ENCODE measurements around the gene ARHGAP19.
"Not testable (repeated sequence)": the region's sequence is repeated elsewhere in the genome, so short reads cannot be mapped to it uniquely, and the experiment has no call there.

The ARHGAP19 gene

DNA sequence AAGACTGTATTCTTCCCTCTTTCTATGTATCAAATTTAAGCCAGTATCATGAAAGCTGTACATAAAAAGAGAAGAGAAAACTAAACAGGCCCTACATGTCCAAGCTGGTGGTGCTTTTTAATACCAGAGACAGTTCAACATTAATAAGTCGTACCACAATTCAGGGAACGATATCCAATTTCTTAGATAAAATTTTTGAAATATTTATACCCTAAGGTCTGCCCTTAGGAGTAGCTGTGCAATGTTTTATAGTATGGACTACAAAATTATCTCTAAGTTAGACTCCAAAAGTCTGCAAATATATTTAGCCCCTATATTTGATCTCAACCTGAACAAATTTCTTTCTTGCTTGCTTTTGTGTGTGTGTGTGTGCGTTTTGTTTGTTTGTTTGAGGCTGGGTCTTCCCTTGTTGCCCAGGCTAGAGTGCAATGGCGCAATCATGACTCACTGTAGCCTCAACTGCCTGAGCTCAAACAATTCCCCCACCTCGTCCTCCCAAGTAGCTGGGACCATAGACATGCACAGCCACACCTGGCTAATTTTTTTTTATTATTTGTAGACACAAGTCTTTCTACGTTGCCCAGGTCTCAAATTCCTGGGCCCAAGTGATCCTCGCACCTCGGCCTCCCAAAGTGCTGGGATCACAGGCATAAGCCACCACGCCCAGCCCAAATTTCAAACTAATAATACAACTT, 13.2 kb downstream of the ARHGAP19 start:
- DNase-seq: no peak

GRCh38 chr10:97278491-97278989, 13.9 kb downstream of the ARHGAP19 start:
- DNase-seq: no peak

DNA sequence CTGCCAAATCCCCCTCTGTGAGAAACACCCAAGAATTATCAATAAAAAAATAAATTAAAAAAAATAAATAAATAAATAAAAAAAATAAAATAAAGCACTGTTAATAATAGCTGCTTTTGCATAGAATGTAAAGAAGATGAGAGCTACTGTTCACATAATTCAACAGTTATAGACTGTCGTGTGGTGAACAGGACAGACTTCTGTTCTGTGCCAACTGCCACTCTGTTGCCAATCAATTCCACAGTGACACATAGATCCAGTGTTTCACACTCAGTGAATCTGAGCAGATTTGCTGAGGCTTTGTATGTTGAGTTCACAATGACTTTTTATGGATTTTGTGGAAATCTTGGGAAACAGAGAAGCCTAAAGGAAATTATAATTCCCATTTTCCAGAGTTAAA, 14.9 kb downstream of the ARHGAP19 start:
- no peak for DNase-seq

- DNase-seq: no peak
These were observed 17.6 kb downstream of the ARHGAP19 start for GRCh38 chr10:97274828-97275227.

- DNase-seq: no peak
These were observed 18.7 kb downstream of the ARHGAP19 start for GRCh38 chr10:97273700-97274099.

DNA sequence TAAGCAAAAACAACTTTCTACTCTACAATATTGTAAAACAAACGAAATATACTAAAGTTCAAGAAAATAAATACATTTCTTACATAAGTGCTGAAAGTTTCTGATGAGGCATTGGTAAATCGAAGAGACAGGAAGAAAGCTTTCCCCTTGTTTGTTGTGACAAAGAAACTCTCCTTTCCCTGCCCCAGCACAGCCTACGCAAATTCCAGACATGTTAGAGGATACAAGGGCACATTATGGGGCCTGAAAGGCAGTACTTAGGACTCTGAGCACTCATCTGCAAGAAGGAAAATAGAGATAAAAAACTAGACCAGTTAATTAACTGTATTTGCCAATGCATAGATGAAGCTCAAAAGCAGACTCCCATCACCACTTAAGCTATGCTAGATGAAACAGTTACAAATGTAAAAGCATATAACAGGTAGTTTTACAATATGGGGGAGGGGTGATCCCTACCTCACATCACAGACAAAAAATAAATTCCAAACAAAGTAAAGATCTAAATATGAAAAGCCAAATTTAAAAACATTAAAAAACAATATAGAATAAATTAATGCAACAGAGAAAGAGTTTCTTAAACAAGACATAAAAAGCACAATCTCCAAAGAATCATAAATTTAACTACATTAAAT, 21.8 kb downstream of the ARHGAP19 start:
- DNase-seq: no peak

DNA sequence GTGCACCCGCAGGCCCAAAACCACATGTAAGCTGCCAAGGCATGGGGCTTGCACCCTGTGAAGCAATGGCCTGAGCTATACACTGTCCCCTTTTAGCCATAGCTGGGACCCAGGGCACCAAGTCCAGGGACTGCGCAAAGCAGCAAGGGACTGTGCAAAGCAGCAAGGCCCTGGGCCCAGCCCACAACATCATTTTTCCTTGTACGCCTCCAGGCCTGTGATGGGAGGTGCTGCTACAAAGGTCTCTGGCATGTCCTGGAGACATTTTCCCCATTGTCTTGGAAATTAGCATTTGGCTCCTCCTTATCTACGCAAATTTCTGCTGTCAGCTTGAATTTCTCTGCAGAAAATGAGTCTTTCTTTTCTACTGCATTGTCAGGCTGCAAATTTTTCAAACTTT, 24.8 kb downstream of the ARHGAP19 start:
- no peak for DNase-seq

DNA sequence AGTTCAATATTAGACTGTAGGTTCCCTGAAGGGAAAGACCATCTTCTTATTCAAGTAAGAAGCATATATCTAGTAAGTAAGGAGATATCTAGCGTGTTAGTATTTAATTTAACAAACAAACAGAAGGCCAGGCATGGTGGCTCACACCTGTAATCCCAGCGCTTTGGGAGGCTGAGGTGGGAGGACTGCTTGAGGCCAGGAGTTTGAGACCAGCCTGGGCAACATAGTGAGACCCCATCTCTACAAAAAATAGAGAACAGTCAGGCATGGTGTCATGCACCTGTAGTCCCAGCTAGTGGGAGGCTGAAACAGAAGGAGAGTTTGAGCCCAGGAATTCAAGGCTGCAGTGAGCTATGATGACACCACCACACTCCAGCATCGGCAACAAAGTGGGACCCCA, 27.3 kb downstream of the ARHGAP19 start:
- not testable (repeated sequence) for DNase-seq

DNA sequence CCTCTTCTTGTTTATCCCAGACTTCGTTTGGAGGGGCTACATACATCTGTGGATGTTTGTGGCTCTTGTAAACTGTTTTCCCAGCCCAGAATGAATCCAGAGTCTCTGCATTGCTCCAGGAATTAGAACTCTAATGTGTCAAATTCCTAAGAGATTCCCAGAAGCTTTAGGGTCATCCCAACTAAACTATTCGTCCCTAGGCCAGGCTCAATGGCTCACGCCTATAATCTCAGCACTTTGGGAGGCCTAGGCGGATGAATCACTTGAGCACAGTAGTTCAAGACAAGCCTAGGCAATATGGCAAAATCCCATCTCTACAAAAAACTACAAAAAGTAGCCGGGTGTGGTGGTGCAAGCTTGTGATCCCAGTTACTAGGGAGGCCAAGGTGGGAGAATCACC, 28.5 kb downstream of the ARHGAP19 start:
- DNase-seq: no peak

DNA sequence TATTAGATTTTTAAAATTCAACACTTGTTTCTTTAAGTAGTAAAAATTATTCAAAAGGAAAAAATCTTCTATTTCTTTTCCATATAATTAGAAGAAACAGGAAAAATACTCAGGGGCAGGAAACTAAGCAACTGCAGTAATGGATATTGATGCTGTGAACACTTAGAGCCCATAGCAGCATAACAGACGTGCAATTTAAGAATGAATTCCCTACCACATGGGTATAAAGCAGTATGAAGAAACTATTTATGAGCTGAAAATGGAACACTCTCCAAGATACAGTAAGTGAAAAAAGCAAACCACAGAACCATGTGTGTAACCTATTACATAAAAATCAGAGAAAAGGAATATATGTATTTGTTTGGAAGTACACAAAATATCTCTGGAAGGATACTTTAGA, 30.8 kb downstream of the ARHGAP19 start:
- no peak for DNase-seq

DNA sequence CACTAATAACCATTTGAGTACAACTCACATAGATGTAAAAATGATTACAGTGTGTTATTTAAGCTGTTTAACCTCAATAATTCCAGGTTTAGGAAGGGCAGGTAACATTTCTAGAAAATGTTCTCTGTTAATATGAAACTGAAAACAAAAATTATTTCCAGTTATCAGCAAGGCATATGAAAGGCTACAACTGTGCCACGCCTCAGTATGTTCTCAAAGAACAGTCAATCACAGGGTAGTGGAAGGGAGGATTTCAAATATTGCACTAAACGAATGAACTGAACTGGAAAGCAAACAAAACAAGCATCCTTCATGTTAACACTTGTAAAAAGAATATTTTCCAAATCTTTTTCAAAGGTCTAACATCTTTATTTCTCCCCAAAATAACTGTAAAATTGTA, 31.3 kb downstream of the ARHGAP19 start:
- DNase-seq: no peak

- no peak for DNase-seq
These were observed 33.3 kb downstream of the ARHGAP19 start for GRCh38 chr10:97259119-97259518.

DNA sequence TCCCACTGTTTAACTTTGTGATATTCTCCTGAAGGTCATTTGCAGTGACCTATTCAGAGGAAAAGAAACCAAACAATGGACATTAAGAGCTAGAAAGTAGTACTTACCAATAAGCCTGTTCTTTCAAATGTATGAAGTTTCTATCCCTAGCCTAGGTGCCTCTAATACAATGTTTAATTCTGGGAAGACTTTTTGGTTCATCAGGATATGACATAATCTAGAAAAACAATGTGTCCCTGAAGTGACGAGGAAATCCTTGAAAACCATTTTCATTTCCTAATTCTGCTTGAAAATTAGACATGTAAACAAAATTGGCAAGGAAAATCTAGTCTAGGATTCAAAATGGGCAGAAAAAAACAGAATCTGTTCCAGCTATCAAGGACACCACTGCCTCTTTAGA, 36.1 kb downstream of the ARHGAP19 start:
- no peak for DNase-seq

GRCh38 chr10:97255512-97256293, 36.7 kb downstream of the ARHGAP19 start:
- DNase-seq: no peak

GRCh38 chr10:97254694-97255093, 37.7 kb downstream of the ARHGAP19 start:
- no peak for DNase-seq

- DNase-seq: no peak
These were observed 41.5 kb downstream of the ARHGAP19 start for GRCh38 chr10:97250952-97251351.

DNA sequence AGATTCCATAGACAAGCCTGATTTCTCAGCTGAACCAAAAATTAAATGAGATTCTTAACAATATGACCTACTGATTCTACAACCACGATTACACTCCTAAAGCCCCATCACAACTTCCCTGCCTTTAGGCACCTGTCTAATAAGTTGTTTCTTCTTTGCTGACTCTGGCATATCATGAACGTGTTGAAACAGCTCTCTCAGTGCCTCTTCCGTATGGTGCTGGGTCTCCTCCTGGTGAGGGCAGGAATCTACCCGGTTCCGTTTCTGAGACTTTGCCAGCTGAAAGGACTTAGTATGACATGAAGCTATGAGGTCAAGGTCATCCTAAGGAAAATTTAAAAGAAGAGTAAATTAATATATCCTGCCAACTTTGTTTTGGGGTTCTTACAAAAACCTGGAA, 48.6 kb downstream of the ARHGAP19 start:
- no peak for DNase-seq

DNA sequence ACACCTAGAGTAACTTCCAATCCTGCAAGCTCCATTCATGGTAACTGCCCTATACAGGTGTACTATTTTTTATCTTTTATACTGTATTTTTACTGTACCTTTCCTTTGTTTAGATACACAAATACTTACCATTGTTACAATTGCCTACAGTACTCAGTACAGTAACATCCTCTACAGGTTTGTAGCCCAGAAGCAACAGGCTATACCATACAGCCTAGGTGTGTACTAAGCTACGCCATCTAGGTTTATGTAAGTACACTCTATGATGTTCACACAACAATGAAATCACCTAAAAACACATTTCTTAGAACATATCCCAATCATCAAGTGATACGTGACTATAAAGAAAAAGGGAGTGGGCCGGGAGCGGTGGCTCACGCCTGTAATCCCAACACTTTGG, 53.6 kb downstream of the ARHGAP19 start:
- no peak for DNase-seq

DNA sequence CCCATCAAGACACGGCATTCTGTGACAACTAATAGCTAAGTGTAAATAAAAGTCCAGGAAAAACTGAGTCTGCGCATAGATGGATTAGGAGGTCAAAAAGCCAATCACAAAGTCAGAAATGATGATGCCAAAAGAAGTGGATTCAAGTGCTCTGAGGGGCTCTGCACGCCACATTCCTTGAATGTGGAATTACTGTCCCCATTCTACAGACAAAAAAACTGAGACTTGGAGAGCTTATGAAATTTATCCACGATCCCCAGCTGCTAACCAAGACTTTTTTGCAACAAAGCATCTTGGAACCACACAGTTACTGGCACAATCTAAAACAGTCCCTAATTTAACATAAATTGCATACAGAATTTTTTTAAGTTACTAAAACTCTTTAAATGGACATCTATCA, 57.1 kb downstream of the ARHGAP19 start:
- no peak for DNase-seq

DNA sequence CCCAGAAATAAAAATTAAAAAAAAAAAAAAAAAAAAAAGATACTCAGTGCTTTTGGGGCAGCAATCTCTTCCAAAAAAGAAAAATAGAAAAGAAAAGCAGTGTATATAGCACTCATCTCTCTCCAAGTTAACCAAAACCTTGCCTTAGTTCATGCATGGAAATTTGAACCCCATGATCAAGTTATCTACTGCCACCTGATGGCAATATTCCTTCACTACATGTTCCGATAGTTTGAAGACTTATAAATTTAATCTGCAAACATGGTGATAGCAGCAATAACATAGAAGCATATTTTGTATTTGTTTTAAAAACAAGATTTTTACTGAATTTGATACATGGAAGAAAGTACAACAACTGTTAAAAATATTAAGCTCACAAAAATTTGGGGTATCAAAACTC, 58.0 kb downstream of the ARHGAP19 start:
- DNase-seq: no peak

GRCh38 chr10:97230146-97230545, 62.3 kb downstream of the ARHGAP19 start:
- DNase-seq: no peak

DNA sequence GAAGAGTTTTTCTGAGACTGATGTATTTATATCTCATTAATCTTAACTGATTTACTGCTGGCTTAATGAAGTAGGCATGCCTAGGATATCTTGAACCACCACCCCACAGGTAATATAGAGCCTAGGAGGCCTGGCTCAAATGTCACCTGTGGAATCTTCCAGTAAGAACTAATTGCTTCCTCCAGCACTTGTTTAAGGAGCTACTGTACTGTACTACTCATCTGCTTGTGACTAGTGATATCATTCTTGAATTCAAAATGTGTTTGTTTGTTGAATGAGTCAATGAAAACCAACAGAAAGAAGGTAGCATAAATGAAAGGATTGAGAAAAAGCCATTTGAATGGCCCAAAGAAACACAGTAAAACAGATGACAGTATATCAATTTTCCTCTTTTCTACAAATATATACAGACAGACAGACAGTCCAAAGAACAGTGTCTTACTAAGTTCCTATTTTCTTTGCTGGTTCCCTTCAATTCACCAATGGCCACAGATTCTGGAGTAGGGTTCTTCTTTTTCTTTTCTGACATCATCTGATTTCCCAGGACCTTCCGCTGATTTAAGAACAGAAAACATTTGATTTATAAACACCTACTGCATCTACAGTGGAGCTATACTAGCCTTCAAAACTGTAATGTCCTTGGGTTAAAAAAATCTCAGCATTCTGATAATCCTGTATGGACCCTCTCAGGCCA, 63.0 kb downstream of the ARHGAP19 start:
- no peak for DNase-seq

GRCh38 chr10:97228775-97229157, 63.7 kb downstream of the ARHGAP19 start:
- no peak for DNase-seq
